Activated CD8-positive, alpha-beta memory T cell treated with anti-CD3 and anti-CD28 coated beads for 1 hour (primary cell): Measurements from ENCODE around the gene PCAT7.
"Not testable (repeated sequence)": the region's sequence is repeated elsewhere in the genome, so short reads cannot be mapped to it uniquely, and the experiment has no call there.

Source experiments
- DNase-seq, 2 donors: peaks; one replicate each; pipeline ENCODE4 v3.0.0-alpha.2; 2020; ENCODE audit warnings: low read depth in 1 of 2; ENCODE audit errors: extremely low read depth in 1 of 2

PCAT7 gene

DNA sequence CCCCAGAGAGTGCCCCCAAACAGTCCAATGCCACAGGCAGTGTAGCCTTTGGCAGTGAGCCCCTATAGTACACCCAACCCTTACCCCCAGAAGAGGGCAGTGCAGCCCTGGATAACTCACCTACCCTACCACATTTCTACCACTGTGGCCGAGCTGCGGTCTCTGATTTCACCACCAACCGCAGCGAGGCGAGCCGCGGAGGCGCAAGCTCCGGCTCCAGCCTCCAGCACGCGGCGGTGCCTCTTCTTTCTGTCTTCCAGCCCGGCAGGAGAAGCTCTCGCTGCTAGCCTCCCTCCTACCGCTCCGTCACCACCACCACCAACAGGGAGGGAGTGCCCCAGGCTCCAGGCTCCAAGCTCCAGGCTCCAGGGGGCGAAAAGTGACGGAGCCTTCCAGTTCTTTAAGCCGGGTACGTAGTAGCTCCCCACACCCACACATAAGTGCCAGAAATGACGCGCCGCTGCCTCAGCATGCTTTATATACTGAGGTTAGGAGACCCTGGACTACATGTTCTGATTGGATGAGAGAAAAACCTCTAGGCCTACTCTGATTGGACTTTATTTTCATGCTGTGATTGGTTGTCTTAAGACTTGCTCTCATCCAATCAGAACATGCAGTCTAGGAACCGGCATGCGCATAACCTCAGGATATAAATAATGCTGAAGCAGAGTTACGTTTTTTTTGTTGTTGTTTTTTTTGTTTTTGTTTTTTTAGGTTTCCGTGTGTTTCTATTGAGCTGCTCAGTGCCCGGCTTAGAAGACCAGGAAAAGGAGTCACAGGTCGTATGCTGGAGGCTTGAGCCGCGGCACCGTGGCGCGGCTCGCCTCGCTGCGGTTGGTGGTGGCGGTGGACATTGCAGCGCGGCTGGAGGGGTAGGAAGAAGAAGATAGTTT, at the start of gene PCAT7:
PCAT7 (plus strand) TSS at position 645 of the 893 bp plus-strand sequence.
- no peak for DNase-seq

DNA sequence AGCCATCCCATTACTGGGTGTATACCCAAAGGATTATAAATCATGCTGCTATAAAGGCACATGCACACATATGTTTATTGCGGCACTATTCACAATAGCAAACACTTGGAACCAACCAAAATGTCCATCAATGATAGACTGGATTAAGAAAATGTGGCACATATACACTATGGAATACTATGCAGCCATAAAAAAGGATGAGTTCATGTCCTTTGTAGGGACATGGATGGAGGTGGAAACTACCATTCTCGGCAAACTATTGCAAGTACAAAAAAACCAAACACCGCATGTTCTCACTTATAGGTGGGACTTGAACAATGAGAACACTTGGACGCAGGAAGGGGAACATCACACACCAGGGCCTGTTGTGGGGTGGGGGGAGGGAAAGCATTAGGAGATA, 48.5 kb upstream of the PCAT7 start:
- not testable (repeated sequence) for DNase-seq

DNA sequence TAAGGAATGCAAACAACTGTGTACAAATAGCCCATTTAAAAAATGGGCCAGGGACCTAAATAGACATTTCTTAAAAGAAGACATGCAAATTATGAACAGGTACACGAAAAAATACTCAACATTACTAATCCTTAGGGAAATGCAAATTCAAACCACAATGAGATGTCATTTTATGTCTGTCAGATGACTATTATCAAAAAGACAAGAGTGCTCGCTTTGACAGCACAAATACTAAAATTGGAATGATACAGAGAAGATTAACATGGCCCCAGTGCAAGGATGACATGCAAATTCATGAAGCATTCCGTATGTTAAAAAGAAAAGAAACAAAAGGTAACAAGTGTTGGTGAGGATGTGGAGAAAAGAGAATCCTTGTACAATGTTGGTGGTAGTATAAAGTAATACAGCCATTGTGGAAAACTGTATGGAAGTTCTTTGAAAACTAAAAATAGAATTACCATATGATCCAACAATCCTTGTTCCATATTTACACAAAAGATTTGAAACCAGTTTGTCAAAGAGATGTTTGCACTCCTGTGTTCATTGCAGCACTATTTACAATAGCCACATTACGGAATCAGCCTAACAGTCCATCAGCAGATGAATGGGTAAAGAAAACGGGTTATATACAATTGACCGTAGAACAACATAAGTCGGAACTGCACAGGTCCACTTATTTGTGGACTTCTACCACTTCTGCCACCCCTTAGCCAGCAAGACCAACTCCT, 47.2 kb upstream of the PCAT7 start:
- no peak for DNase-seq

DNA sequence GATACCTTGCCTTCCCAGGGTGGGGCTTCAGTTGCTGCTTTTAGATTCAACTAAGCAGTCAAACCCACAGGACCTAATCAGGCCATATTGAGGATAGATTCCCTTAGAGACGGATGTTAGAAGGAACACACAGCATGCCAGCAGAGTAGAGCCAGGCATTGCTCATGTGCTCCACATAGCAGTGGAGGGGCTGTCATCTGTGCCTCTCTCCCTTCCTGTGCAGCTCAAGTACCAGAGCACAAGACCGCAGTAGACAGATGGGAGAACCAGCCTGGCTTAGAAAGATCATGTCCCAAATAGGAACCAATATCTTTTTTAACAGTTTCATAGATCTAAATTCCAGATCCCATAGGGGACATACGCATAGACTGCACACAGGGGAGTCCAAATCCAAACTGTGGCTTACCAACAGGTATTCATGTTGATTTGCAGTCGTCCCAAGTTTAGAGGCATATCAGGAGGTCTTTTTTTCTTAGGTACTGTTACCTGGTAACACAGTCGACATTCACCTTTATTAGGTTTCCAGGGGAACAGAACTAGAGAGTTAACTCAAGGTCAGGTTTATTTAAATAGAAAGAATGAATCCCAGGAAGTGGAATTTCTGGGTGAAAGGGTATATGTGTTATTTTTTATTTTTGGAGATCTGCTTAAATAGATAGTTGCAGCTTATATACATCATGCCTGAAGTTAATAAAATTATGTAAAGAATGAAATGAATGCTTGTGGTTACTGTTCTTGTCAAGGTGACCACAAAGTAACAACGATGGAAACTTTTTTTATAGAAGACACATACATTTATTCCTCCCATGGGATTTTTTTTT, 43.5 kb upstream of the PCAT7 start:
- no peak for DNase-seq

DNA sequence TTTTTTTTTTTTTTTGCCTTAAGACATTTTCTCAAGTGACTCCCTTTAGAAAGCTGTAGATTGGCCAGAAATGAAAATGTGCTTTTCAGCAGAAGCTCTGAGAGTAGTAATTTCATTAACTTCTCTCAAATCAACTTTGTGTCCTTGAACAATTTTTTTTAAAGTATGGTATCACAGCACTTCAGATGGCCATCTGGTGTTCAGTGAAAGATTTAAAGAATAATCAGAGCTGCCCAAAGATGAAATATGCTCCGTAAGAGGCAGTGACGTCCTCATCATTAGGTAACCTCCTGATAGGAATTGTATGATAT, 43.0 kb upstream of the PCAT7 start:
- no peak for DNase-seq

DNA sequence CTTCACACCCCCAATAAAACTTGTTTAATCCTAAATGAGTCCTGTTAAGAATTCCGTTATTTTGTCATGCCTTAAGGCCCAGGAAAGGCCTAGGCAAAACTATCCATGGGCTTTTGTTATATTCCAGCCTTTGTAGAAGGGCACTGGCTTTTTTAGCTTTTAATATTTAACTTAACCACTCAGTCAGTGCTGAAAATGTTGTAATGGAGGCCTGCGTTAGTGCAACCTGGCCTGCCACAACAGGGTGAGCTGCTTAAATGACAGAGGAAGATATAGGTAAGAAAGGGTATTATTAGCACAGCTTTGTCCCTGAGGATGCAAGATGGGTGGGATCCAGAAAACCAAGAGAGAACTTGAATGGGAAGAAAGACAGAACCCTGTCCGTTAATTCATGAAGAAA, 40.2 kb upstream of the PCAT7 start:
- DNase-seq: no peak

DNA sequence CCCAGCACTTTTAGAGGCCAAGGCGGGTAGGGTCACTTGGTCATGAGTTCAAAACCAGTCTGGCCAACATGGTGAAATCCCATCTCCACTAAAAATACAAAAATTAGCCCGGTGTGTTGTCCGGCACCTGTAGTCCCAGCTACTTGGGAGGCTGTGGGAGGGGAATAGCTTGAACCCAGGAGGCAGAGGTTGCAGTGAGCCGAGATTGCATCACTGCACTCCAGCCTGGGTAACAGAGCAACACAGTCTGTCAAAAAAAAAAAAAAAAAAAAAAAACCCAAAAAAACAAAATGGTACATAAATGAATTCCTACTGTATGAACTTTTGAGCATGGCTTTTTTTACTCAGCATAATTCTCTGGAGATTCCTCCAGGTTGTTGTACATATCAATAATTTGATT, 37.6 kb upstream of the PCAT7 start:
- DNase-seq: no peak

DNA sequence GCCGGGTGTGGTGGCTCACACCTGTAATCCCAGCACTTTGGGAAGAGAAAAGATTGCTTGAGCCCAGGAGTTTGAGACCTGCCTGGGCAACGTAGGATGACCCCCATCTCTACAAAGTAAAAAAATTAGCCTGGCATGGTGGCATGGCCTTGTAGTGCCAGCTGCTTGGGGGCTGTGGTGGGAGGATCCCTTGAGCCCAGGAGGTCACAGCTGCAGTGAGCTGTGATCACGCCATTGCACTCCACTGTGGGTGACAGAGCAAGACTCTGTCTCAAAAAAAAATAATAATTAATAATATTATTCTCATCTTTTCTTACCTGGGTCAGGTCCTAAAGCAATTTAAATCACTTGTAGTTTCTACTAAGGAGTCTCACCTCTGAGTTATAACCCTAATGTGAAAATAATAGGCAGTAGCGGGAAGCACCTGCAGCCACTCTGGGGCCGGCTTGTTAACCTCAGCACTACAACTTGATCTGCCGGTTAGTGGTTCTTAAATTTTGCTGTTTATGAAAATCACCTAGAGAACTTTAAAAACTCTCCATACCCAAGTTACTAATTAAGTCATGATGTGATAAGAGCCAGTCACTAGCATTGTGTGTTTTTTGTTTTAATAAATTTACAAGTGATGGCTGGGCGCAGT, 29.4 kb upstream of the PCAT7 start:
- DNase-seq: no peak

DNA sequence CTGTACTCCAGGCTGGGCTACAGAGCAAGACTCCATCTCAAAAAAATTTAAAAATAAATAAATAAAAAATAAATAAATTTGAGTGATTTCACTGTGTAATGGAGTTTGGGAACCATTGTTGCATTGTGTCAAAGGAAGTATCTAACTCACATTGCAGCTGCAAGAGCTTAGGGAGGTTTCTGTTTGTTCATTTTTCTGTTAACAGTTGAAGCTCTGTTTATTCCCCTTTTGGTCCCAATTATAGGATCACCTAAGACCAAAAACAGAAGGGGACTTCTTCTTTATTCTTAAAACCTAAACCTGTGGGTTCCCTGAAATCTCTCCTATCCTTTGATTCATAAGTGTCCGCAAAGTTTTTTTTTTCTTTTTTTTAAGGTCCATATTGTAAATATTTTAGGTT, 28.6 kb upstream of the PCAT7 start:
- DNase-seq: no peak

DNA sequence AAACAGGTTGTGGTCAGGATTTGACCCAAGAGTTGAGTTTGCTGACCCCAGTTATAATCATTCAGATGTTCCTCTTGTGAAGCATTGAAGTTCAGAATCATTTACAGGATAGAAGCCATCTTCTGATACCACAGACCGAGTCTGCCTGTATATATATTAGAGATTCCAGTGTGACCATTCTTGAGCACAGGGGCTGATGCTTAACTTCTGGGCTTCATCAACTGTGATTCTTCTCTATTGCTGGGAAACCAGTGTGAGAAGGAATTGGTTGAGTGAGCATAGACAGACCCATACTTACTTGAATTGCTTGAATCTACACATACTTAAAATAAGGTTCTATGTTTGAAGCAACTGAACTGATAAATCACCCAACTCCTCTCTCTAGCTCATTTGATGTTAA, 27.9 kb upstream of the PCAT7 start:
- no peak for DNase-seq

DNA sequence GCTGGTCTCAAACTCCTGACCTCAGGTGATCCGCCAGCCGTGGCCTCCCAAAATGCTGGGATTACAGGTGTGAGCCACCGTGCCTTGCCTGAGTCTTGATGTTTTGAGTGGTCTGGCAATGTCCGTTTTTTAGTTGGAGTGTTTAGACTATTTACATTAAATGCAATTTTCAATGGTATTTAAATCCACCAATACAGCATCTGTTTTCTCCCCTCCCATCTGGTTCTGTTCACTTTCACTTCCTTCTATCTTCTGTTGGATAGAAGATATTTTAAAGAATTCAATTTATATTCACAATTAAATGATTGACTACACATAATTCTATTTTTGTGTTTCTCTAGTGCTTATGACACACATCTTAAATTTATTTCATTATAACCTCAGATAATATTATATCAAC, 26.0 kb upstream of the PCAT7 start:
- DNase-seq: no peak

DNA sequence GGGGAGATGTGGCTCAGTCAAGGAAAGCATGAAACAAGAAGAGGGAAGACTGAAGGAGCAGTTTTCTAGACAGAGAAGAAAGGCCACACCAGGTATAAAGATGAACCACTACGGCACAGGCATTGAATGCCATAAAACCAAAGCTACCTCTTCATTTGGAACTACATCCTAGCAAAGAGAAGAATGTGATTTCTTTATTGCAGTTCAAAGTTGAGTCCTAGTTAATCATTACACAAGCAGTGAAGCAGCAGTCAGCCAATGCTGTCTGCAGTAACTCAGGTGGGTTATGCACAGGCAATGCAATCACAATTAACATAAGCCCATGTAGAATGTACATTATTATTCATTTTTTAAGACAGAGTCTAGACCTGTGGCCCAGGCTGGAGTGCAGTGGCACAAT, 21.7 kb upstream of the PCAT7 start:
- no peak for DNase-seq

DNA sequence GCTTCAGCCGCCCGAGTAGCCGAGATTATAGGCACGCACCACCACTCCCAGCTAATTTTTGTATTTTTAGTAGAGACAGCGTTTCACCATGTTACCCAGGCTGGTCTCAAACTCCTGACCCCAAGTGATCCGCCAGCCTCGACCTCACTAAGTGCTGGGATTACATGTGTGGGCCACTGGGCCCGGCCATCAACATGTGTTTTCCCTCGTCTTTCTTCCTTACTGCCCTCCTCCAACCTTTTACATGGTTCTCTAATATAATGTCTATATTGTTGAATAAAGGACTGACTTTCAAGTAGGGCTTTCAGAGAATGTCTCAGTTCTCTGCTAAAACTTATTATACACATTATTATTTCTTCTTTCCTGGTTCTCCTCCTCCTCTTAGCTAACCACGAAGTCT, 21.3 kb upstream of the PCAT7 start:
- DNase-seq: no peak

DNA sequence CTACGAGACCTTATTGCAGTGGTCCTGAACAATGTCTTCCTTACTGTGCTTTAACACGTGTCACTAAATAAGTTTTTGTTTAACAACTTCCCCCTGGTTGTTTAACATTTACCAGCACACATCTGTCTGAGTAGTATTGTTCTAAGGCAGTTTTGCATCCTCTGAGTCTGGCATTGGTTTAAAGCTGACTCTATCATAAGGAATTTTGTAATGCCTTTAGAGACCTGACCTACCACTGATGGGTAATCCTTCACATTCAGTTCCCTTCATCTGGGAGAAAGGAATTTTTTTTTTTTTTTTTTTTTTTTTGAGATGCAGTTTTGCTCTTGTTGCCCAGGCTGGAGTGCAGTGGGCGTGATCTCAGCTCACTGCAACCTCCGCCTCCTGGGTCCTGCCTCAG, 20.0 kb upstream of the PCAT7 start:
- DNase-seq: no peak

DNA sequence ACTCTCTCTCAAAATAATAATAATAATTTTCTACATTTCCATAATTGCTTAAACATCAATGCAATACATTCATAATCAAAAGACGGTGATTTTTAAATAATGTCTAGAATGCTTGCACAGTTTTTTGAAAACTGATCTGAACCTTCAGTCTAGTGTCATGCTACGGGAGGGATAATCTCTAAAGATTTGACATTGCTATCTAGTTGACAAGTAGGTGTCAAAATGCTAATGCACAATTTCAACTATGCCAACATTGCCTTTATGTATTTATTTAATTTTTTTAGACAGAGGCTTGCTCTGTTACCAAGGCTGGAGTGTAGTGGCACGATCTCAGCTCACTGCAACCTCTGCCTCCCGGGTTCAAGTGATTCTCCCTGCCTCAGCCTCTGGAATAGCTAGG, 16.0 kb upstream of the PCAT7 start:
- DNase-seq: no peak

DNA sequence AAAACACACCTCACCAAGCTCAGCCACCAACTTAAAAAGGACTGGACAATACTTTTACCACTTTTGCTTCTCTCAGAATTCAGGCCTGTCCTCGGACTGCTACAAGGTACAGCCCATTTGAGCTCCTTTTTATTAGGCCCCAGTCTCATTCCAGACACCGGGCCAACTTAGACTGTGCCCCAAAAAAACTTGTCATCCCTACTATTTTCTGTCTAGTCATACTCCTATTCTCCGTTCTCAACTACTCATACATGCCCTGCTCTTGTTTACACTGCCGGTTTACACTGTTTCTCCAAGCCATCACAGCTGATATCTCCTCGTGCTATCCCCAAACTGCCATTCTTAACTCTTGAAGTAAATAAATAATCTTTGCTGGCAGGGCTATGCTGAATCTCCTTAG, 10.5 kb upstream of the PCAT7 start:
- not testable (repeated sequence) for DNase-seq

DNA sequence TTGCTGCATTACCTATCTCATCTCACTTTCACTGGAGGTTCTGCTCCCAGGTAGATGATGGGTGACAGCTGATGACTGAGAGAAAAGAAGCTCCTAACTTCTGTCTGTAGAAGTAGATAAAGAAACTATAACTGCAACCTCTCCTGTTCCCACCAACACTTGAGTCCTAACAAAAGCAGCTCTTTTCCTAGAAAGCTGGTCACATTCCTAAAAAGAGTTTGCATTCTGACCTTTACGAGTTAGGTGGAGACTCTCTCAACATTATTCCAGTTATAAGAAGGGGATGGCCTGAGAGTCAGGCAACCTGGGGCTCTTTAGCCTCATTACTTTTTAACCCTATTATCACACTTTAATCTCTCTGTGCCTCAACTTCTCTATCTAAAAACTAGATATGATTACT, 8.9 kb upstream of the PCAT7 start:
- DNase-seq: no peak

DNA sequence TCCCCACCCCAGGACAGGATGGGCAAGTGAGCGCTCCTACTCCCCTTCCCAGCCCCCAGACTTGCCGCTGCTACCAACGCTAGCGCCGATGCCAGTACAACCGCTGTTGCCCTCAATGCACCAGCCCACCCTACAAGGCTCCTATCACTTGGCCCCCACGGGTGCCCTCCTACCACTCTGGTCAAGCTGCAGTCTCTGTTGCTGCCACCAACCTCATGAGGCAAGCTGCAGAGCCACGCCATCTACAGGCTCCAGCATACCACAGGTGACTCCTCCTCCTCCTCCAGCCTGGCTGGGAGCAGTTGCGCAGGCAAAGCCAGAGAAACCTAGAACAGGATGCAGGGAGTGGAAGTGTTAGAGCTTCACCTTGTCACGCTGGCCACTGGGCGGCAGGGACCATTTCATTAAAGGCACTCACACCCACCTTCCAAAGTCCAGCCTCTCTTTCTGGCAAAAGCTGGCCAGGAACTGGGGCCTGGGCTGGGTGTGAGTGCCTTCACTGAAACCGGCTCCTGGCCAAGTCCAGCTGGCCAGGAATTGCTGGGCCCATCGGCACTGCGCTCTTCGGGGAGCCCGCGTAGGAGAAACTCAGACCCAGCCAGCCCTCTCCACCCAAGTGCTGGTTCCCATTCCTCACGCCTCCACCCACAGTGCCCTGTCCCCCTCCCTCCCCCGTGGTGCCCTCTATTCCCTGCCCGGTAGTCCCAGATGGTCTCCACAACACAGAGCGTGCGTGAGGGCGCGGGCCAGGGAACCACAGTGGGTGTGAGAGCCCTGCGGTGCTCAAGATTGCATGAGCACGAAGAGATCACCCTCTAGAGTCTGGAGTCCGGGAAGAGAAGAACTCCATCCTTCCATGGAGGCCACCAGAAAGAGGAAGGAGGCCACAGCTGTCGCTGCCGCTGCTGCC, 1.6 kb upstream of the PCAT7 start:
- no peak for DNase-seq

DNA sequence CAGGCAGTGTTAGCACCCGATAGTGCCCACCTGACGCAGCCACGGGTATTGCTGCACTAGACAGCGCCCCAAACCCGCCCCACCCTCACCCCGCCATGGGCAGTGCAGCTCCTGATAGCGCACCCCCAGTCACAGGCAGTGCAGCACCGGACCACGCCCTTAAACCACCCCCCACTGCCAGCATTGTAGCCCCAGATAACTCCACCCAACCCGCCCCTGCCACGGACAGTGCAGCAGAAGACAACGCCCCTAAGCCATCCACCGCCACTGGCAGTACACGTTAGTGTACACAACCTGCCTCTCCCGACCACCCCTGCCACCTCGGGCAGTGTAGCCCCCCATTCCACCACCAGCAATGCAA, 825 bp upstream of the PCAT7 start:
- no peak for DNase-seq

DNA sequence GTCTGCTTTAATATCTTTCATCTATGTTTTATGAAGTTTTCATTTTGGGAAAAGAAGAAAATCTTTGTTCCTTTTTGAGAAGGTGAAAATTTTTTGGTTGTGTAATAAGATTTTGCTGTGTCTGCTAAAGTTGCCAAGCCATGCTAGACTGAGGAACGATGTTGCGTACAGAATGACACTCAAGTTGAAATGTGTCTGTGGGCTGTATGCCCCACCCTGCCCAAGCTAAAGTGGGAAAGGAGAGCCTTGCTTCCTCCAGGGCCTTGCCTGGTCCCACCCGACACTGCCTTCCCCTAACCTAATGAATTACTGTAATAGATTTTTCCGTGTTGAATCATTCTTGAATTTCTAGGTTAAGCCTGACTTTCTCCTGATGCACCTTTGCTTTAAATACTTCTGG, 2.5 kb downstream of the PCAT7 start:
- DNase-seq: no peak
